GM10847 (cell line): ENCODE data around the gene PNPLA3.

ENCODE experiments used
- POLR2A ChIP-seq: IDR thresholded peaks from 2 replicates; pipeline ENCODE4 v1.6.1; 2011; ENCODE audit not compliant: insufficient read length; ENCODE audit errors: extremely low read depth

The PNPLA3 gene

DNA sequence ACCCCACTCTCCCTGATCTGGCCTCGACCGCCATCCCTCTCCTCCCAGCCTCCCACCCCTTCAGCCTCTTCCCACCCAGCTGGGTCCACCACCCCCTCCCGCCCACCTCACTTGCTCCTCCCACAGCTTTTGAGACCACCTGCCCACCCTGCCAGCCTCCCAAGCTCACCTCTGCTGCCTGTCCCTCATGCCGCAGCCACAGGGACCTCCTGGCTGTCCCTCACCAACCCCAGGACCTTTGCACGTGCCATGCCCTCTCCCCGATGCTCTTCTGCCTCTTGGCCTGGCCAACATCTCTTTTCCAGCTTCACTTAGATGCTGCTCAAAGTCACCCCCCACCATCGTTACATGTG is 38.3 kb upstream of the PNPLA3 start:
- TF ChIP-seq POLR2A: no peak

DNA sequence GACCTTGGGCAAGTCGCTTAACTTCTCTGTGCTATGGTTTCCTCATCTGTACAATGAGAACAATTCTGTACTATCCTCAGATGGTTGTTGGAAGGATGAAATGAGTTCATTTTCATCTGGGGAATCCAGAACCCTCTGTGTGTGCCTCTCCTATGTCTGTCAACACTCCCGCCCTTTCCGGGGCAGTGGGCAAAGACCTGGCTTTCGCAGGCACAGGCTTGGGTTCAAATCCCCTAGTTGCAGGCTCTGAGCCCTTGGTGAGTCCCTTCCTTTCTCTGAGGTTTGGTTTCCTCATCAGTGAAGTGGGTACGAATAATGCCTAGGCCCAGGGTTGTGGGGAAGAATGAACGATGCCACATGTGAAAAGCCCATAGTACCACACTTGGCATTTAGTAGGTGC is 37.8 kb upstream of the PNPLA3 start:
- no peak for TF ChIP-seq POLR2A

GRCh38 chr22:43886231-43886630 is 37.4 kb upstream of the PNPLA3 start:
- no peak for TF ChIP-seq POLR2A

GRCh38 chr22:43887391-43887790 is 36.2 kb upstream of the PNPLA3 start:
- TF ChIP-seq POLR2A: no peak

- no peak for TF ChIP-seq POLR2A
Observed at GRCh38 chr22:43888740-43889139, 34.9 kb upstream of the PNPLA3 start.

GRCh38 chr22:43889201-43889859 is 34.3 kb upstream of the PNPLA3 start:
- TF ChIP-seq POLR2A: no peak

DNA sequence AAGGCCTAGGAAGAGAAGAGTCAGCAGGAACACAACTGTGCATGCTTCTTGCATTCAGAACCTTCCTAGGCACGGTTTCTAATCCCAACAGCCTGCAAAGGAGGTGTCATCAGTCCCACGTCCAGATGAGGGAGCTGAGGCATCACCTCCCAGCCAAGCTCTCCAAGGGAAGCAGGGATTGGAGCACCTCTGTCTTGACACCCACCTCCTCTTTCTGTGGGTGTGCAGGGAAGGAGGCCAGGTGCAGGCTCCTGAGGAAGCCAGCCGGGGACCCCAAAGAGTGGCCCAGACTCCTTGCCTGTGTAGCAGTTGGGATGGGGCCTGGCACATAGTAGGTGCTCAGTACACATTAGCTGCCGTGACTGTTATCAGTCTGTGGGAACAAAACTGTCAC is 33.7 kb upstream of the PNPLA3 start:
- no peak for TF ChIP-seq POLR2A

DNA sequence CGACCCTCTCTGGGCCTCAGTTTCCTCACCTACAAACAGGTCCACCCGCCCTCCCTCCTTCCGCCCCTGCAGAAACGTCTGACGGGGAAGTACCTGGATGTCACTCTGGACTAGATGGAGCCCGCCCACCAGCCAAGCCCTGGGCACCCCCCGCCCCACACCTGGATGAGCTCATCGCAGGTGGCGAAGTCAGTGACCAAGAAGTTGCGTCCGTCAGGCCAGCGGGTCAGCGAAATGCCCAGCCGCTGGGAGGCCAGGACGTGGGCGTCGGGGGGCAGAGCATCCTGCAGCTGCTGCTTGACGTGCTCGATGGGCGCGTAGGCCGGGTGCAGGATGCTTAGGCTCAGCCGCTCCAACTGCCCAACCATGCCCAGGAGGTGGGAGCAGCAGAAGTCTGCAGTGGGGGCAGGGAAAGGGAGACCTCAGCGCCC is 32.7 kb upstream of the PNPLA3 start:
- no peak for TF ChIP-seq POLR2A

DNA sequence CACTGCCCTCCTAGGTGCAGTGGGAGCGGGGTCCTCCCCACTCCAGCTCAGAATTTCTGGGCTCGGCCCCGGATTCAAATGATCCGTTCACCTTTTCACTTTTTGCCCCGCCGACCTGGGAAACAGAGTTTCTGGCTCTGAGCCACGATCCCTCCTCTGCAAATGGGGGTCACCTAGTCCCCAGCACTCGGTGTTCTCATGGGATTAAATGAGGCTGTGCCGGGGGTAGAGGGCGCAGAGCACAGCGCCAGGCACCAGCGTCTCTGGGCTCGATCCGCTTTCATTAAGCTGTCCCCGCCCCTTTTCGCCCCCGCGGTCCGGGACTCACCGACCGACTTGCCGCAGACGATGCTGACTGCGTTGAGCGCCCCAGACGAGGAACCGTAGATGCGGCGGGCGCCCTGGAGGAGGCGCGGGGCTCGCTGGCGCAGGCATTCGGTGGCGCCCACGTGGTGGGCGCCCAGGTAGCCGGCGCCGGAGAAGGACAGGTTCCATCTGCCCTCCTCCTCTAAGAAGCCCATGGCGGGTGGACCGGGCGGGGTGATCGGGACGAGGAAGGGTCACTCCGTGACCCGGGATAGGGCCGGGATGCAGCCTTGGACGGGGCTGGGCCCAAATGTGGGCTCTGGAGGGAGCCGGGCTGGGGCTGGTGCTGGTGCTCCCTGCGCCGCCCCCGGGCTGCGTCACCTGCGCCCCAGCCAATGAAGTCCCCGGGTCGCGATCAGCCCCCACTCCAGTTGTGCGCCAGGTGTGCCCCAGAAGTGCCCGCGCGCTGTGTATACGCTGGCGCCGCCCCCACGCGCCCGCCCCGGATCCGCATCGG is 32.0 kb upstream of the PNPLA3 start, which contains the start of gene PNPLA5:
Gene PNPLA5, minus strand, starts transcription at position 654 of the 823 bp plus-strand sequence. Its CDS starts 133 bp downstream, at position 521.
- no peak for TF ChIP-seq POLR2A

GRCh38 chr22:43892183-43892894 is 31.3 kb upstream of the PNPLA3 start:
- no peak for TF ChIP-seq POLR2A

- no peak for TF ChIP-seq POLR2A
Observed at GRCh38 chr22:43893266-43893665, 30.3 kb upstream of the PNPLA3 start.

DNA sequence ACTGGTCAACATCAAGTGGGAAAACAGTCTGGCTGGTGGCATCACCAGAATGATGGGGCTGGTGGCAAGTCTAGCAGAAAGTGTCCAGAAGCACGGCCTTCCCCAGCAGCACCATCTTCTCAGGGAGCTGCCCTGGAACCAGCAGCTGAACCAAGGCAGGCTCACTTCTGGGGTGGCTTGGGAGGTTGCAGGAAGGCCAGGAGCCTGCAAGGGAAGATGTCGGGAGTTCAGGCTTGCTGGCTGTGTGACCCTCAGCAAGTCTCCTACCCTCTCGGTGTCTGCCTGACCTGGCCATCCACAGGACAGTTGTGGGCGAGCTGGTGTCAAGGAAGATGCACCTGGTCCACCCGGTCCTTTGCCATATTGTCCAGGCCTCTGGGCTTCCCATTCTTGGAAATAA is 29.5 kb upstream of the PNPLA3 start:
- TF ChIP-seq POLR2A: no peak

DNA sequence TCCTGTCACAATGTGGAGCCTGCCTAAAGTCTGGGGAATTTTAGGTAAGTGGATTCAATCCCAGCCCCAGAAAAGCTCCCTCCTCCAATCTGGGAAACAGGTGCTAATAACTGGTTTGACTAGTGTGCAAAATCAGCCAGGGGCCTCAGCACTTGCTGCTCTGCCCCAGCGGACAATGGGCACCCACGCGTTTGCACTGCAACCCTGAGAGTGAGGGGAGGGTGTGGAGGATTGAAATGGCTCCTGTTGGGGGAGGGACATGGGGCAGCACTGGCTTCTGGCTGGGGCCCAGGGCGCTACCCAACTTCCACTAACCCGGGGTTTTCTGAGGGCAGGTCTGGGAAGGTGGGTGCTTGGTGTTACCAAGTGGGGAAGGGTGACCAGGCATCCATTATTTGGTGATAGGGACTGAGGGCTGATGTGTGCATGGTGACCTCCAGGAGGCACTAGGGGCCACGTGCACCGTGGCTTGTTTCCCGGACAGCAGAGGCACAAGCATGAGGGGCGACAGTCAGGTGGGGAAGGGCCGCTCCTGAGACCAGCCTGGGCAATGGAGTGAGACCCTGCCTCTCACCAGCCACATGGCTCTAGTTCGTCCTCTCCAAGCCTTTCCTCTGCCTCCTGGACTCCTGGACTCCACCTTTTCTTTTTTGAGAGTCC is 27.5 kb upstream of the PNPLA3 start:
- TF ChIP-seq POLR2A: no peak

- no peak for TF ChIP-seq POLR2A
Observed at GRCh38 chr22:43897751-43898261, 25.8 kb upstream of the PNPLA3 start.

GRCh38 chr22:43900206-43900605 is 23.4 kb upstream of the PNPLA3 start:
- TF ChIP-seq POLR2A: no peak
